Nephron progenitor cell (in vitro differentiated cells): ENCODE data around the gene BAZ2B.
A peak's percentile ranks its signal among the peaks of the same experiment; 100 is the strongest.

Source experiments
- DNase-seq: peaks from one replicate; pipeline ENCODE4 v3.0.0; 2021
- H3K27ac Mint-ChIP-seq: 2 replicates; pipeline ENCODE4 v1.8.0; 2021; ENCODE audit warnings: mild to moderate bottlenecking, moderate library complexity, mixed read lengths
- H3K27me3 Mint-ChIP-seq: 2 replicates; pipeline ENCODE4 v1.8.0; 2021; ENCODE audit warnings: mild to moderate bottlenecking, low read depth, mixed read lengths; ENCODE audit not compliant: poor library complexity
- H3K36me3 Mint-ChIP-seq: 2 replicates; pipeline ENCODE4 v1.8.0; 2021; ENCODE audit warnings: low read depth, mixed read lengths
- H3K4me1 Mint-ChIP-seq: 2 replicates; pipeline ENCODE4 v1.8.0; 2021; ENCODE audit warnings: mixed read lengths
- H3K4me3 Mint-ChIP-seq: 2 replicates; pipeline ENCODE4 v1.8.0; 2021; ENCODE audit warnings: mild to moderate bottlenecking, moderate library complexity, mixed read lengths
- H3K9me3 Mint-ChIP-seq: 2 replicates; pipeline ENCODE4 v1.8.0; 2021; ENCODE audit warnings: mild to moderate bottlenecking, moderate library complexity, mixed read lengths
- CTCF ChIP-seq: fragments of 200-600 bp; sonication (generic); IDR thresholded peaks from 2 replicates; pipeline ENCODE4 v1.5.0; 2021; ENCODE audit warnings: antibody characterized with exemption

The BAZ2B gene

GRCh38 chr2:159454185-159454584, 162.2 kb downstream of the BAZ2B start:
- Mint-ChIP-seq H3K27me3 (no peaks in the 10 kb centered on the region), H3K27ac (no peak overlapping the region), H3K4me3 (no peak overlapping the region), H3K36me3 (peaks cover 5% of the 10 kb centered on the region), H3K4me1 (peaks cover 9% of the 10 kb centered on the region), H3K9me3 (no peaks in the 10 kb centered on the region)
- no peak for DNase-seq
- no peak for TF ChIP-seq CTCF

- Mint-ChIP-seq H3K27me3 (no peaks in the 10 kb centered on the region), H3K4me1 (peaks cover 9% of the 10 kb centered on the region), H3K4me3 (no peak overlapping the region), H3K27ac (peak overlapping the region; percentile 83), H3K36me3 (peaks cover 45% of the 10 kb centered on the region), H3K9me3 (no peaks in the 10 kb centered on the region)
- no peak for DNase-seq
- no peak for TF ChIP-seq CTCF
These were observed 166.2 kb downstream of the BAZ2B start for GRCh38 chr2:159450180-159450579.

DNA sequence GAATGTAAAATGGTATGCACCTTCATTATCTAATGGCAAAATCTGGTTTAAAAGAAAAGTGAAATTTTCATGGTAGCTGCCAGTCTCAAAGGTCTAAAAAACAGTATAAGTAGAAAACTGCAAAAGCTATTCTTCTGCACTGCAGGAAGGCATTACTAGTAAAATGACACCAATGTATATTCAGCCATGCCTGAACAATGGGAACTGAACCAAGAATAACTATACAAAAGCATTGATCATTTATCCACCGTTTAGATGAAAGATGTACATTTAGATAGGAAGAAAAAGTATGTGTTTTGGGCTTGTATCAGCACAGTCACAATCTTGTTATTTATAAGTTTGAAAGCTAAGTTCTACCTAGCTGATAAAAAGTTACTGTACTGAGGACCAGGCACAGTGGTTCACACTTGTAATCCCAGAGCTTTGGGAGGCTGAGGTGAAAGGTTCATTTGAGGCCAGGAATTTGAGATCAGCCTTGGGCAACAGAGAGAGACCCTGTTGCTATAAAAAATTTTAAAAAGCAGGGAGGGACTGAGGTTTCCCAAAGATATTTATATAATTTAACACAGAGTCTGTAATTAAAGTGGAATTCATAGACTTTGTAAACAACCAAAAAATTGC, 166.7 kb downstream of the BAZ2B start:
- H3K27ac Mint-ChIP-seq = peak overlapping the region; percentile 91
- H3K4me1 Mint-ChIP-seq = peaks cover 9% of the 10 kb centered on the region

DNA sequence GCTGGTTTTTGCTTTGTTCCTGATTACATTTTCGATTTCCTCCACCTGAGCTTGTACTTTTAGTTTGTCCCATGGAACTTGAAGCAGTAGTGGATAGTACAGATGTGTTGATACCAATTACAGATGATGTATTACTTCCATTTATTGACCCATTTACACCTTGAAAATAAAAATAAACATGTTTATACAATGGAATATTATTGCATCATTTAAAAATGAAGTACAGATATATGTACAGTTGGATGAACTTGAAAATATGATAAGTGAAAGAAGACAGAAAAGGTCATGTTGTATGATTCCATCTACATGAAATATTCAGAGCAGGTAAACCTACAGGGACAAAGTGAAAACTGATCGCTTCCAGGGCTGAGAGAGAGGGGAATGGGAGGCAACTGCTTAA, 169.5 kb downstream of the BAZ2B start:
- Mint-ChIP-seq H3K9me3 (no peaks in the 10 kb centered on the region), H3K27me3 (no peaks in the 10 kb centered on the region), H3K27ac (no peak overlapping the region), H3K4me3 (no peak overlapping the region), H3K4me1 (peaks cover 9% of the 10 kb centered on the region), H3K36me3 (peaks cover 69% of the 10 kb centered on the region)
- no peak for DNase-seq
- TF ChIP-seq CTCF = no peak

More for the DNA sequence above, 166.7 kb downstream of the BAZ2B start:
- Mint-ChIP-seq H3K9me3 (no peaks in the 10 kb centered on the region), H3K4me3 (no peak overlapping the region), H3K36me3 (peaks cover 50% of the 10 kb centered on the region), H3K27me3 (no peaks in the 10 kb centered on the region)
- DNase-seq = no peak
- TF ChIP-seq CTCF = no peak

DNA sequence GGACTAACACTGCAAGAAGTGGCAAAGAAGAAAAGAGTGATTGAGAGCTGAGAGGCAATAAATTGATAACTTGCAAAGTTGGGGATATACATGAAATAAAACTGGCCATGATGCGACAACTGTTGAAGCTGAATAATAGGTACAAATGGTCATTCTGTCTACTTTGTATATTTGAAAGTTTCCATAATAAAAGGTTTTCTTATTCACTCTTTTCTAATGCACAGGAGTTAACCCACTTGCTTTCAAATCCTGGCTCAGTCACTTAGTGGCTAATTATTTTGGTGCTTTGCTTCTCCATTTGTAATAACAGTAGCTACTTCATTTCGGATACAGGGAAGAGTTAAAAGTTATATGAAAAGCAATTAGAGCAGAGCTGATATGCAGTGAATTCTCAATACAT, 170.1 kb downstream of the BAZ2B start:
- TF ChIP-seq CTCF = no peak
- Mint-ChIP-seq H3K27ac (no peak overlapping the region), H3K4me1 (peaks cover 9% of the 10 kb centered on the region), H3K4me3 (no peak overlapping the region), H3K36me3 (peaks cover 70% of the 10 kb centered on the region), H3K9me3 (no peaks in the 10 kb centered on the region), H3K27me3 (no peaks in the 10 kb centered on the region)
- DNase-seq = no peak

DNA sequence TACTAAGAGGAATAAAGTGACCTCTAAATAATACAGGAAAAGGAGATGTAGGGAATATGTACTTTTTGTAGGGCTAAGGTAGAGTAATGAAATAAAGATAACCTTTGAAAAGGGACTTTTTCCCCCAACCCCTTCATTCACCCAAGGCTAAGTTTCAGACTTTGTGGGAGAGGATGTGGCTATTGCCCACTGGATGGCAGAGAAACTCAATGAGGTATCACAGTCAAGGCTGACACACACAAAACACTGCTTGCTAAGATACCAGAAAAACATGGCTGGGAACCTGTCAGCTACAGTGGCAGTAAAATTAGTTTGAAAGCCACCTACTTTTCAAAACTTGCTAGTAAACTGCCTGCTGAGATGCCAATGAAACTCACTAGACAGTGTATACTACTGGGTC, 171.0 kb downstream of the BAZ2B start:
- Mint-ChIP-seq H3K36me3 (peaks cover 77% of the 10 kb centered on the region), H3K4me3 (no peak overlapping the region), H3K27ac (peak overlapping the region; percentile 16), H3K27me3 (no peaks in the 10 kb centered on the region), H3K9me3 (no peaks in the 10 kb centered on the region), H3K4me1 (peaks cover 8% of the 10 kb centered on the region)
- TF ChIP-seq CTCF = no peak
- DNase-seq = no peak
